ENCODE data around the gene MXRA8.

- no peak for TF ChIP-seq EP300 (IDR thresholded peaks at IDR 0.05)
- TF ChIP-seq CTCF (IDR thresholded peaks at IDR 0.05): no peak
- TF ChIP-seq POLR2A (IDR thresholded peaks at IDR 0.05): no peak
Observed at GRCh38 chr1:1352786-1353388, 5.5 kb downstream of the MXRA8 start.
